GM12873 (cell line): ENCODE measurements around the gene ENTHD1.

Experiments
- TF ChIP-seq, protein P1 (sequence below): IDR thresholded peaks from 2 replicates; pipeline ENCODE4 v1.5.1; 2012; ENCODE audit warnings: low read depth, mild to moderate bottlenecking, moderate library complexity, low read length, control low read depth; ENCODE audit not compliant: insufficient read depth; ENCODE audit errors: missing control alignments

ENTHD1 gene

DNA sequence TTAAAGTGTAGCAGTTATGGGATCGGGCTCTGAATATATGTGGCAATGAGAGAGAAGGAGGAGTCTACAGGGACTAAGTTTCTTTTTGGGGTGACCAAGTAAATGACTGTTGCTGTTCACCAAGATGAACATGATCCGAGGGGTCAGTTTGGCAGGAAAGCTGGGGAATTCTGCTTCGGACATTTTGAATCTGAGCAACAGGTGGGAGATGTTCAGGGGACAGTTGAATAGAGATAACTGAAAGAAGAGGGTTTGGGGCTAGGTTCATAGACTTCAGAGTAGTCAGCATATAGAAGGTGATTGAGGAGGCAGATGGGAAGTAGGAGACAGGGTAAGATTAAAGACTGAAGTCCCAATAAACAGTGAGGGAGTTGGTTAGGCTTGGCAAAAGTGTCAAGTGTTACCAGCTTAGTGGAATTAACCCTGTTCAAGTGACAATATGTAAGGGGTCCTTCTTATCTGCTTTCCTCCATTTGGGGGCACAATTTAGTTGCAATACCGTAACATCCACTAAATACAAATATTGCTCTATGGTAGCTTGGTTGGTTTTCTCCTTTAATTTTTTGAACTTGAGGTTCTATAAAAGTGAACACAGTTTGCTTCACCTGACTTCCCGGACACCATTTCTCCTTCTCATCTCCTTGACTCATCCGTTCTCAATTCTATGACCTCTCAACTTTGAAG is 2.9 kb upstream of the ENTHD1 start:
- TF ChIP-seq, protein P1, sequence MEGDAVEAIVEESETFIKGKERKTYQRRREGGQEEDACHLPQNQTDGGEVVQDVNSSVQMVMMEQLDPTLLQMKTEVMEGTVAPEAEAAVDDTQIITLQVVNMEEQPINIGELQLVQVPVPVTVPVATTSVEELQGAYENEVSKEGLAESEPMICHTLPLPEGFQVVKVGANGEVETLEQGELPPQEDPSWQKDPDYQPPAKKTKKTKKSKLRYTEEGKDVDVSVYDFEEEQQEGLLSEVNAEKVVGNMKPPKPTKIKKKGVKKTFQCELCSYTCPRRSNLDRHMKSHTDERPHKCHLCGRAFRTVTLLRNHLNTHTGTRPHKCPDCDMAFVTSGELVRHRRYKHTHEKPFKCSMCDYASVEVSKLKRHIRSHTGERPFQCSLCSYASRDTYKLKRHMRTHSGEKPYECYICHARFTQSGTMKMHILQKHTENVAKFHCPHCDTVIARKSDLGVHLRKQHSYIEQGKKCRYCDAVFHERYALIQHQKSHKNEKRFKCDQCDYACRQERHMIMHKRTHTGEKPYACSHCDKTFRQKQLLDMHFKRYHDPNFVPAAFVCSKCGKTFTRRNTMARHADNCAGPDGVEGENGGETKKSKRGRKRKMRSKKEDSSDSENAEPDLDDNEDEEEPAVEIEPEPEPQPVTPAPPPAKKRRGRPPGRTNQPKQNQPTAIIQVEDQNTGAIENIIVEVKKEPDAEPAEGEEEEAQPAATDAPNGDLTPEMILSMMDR: no peak

DNA sequence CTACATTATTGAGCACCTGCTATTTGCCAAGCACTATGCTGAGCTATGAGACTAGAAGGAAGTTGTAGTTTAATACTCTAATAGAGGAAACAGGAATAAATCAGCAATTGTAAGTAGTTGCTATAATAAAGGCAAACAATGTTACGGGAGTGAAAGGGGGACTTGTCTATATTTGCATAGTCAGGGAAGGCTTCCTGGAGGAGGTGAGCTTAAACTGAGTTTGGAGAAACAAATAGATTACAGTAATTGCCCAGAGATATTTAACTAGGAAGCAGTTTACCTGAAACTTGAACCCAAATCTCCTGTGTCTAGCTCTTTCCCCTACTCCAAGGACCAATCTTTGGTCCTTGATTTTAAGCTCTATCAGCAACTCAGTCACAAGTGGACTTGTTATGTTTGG is 2.1 kb upstream of the ENTHD1 start:
- TF ChIP-seq, protein P1: no peak

DNA sequence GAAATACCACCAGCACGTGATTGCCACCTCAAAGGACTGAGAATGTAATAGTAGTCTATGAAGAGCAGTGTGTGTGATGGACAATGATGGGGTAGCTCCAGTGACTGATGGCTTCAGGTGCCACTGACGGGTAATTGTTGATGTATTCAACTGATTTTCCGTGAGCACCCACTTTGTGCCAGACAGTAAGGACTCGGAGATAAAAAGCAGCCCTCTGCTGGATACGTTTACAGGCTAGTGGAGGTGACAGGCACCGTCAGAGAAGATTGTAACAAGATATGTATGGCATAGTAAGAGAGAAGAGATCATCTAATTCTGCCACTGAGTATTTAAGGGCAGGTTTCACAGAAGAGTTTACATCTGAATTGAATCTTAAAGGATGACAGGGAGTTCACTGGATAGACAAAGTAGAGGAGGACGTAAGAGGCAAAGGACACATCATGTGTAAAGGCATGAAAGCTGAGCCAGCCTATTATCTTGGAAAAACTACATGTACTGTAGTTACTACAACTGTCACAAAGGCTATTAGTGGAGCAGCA is 1.1 kb upstream of the ENTHD1 start:
- TF ChIP-seq, protein P1: no peak

DNA sequence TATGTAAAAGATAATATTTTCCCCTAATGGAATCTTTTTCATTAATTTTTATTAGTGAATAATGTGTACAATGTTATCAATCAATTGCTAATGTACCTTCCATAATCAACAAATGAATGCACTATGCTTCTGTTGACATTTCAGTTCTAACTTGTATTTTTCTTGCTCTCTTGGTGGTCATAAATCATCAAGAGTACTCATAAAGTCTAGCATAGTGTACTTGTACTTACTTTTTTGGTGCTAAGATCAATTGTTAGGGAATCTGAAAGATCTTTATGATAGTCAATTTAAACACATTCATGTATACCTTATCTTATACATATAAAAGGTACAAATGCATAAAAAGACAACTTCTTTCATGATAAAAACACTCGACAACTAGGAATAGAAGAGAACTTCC is 10.5 kb downstream of the ENTHD1 start:
- TF ChIP-seq, protein P1: no peak

DNA sequence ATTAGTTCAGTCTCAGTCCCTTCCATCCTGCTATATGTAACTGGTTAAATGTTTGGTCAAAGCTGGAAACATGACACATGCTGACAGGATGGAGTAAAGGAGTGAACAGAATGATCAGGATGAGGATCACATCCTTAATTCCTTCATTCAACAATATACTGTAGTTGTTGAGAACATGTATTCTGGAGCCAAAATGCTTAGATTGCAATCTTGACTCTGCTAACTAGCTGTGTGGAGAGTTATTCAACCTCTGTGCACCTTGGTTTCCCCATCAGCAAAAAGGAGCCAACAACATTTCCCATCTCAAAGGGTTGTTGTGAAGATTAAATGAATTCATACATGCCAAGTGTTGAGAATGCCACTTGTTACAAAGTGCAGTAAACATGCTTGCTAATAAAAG is 12.8 kb downstream of the ENTHD1 start:
- TF ChIP-seq, protein P1: no peak

DNA sequence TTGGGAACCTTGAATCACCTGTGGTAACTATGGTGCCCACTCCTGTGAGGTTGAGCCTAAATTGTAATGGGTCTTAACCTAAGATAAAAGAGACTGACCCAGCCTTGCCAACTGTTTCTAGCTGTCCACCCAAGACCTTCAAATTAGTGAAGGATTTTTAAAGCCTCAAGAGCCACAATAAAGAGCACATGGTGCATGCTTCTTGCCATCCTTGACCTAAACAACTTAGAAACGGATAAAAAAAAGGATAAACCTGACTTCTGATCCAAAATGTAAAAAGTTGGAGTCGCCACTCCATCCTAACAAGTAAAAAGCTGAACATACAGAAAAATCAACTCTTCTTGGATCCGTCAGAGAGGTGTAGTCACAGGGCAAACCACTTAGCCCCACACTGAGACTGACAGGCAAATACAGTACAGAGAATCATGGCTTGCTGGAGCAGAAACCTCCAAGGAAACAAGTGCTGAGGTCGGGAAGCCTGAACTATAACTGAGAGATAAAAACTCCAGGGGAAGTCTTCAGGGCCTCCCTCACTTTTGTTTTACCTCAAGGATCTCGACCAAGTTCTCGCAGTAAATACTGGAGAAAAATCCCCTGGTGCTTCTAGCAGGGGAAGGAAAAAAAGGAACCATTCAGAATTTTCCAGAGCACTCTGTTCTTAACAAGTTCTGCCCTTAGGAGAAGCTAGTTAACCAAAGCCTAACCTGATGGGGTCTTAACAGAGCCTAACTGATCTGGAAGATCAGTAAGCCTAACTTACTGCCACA is 16.3 kb downstream of the ENTHD1 start:
- TF ChIP-seq, protein P1: no peak

DNA sequence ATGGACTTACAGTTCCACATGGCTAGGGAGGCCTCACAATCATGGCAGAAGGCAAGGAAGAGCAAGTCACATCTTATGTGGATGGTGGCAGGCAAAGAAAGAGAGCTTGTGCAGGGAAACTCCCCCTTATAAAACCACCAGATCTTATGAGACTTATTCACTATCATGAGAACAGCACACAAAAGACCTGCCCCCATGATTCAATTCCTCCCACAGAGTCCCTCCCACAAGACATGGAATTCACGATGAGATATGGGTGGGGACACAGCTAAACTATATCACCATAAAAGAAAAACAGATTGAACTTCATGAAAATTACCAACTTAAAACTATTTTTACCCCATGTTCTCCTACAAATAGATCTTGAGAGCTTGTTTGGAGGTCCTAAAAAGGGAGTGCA is 19.6 kb downstream of the ENTHD1 start:
- TF ChIP-seq, protein P1: no peak
